CMK (cell line): ENCODE data around the gene JADE1.

Experiments used
- DNase-seq: peaks from one replicate; pipeline ENCODE4 v3.0.0-alpha.2; 2010; ENCODE audit warnings: low read depth

The JADE1 gene

DNA sequence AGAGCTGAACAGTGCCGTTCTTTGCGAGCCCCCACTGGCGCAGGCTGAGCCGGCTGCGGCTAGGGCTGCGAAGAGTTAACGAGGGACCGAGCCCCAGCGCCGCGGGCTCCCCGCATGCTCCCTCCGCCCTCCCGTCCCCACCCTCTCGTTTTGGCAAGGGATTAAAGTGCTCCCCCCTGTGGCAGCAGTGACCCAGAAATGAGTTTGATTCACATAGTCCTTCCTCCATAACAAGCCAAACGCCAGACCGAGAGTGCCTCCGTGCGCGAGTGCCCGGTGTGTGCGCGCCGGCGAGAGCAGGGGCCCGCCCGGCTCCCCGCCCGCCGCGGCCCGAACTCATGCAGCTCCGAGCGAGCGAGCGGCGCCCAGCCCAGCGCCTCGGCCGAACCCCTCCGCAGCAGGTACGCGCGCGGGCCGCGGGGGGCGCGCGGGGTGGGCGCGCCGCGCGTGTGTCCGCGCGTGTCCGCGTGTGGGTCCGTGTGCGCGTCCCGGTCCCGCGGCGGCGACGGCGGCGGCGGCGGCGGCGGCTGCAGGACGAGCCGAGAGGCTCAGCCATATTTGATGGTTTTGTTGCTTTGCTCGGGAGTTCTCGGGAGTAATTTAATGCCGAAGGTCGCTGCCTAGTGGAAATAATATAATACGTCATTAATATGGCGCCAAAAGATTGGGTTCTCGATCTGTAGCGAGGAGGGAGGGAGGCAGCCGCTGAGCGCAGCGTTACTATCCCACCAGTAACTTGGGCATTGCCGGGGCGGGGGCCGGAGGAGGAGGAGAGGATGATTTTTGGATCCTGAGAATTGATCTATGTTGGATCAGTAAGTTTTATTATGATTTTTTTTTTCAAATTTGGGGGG is at the start of gene JADE1:
Gene JADE1, plus strand, starts transcription at position 224 of the 854 bp plus-strand sequence. CDS start 22,059 bp downstream, outside the sequence.
- DNase-seq = peak; percentile 79

DNA sequence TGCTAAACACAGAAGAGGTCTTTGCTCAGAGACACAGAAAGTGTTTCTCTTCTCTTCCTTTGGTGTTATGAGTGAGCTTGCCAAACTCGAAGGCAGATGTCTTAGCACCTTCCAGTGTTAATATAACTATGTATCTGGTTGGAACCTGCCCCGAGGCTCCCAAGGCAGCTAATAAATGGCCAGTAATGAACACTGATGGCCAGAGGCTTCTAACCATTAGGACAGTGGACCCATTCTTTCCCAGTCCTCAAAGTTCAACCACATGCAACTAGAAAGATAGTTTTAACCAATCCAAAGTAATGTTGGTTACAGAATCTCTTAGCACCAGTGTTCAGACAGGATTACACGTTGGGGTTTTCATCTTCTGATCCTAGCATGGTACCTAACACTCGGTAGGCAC is 42.7 kb upstream of the JADE1 start:
- no peak for DNase-seq

DNA sequence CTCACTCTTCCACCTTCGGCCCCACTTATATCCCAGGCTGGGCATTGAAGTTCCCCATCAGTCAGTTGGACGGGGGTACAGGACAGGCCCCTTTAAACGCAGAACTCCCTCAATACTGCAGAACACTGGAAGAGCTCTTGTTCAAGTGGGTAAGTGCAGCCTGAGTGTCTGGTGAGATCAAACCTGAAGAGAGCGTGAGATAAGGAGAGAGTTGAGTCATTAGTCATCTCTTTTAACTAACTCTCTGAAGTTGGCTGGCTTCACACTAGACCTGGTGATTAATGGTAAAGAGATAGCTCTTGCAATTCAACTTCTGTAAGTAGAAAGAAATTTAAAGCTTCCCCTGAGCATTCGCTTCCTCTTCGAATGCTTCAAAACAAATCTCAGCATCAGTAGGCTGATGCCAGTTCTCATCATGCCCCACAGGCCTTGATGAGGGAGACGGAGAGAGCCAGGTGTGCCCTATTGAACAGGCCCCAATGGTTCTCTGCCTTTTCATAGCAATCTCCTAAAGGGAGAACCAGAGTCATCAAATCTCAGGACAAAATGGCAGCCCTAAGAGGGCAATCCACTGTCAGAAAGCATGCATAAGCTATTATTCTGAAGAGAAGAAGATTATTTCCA is 41.0 kb upstream of the JADE1 start:
- no peak for DNase-seq

DNA sequence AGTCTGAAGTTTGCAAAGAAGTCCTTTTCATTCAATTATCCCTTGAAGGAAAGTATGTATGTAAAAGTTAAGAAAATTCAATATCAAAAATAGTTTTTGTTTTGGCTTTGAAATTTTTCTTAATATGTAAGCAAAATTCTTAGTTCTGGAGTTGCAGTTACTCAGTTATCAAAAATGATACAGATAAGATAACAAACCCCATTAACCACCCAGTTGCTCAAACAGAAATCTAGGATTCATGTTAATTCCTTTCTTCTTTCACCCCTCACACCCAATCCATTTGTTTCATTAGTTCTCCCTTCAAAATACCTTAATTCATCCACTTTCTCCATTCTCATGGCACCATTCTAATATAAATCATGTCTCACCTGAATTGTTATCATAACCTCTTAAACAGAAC is 40.5 kb upstream of the JADE1 start:
- no peak for DNase-seq

DNA sequence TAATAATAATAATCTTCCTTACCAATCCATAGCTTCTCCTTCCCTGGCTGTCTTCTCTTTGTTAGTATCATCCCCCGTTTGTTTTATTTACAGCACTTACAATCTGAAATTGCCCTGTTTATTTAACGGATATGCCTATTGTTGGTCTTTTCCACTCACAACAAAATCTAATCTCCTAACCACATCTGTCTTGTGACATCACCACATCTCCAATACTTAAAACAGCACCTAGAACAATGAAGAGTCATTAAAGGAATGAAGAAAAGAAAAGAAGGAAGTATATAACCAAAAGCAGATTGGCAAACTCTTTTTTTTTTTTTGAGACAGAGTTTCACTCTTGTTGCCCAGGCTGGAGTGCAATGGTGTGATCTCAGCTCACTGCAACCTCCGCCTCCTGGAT is 38.7 kb upstream of the JADE1 start:
- DNase-seq = no peak

DNA sequence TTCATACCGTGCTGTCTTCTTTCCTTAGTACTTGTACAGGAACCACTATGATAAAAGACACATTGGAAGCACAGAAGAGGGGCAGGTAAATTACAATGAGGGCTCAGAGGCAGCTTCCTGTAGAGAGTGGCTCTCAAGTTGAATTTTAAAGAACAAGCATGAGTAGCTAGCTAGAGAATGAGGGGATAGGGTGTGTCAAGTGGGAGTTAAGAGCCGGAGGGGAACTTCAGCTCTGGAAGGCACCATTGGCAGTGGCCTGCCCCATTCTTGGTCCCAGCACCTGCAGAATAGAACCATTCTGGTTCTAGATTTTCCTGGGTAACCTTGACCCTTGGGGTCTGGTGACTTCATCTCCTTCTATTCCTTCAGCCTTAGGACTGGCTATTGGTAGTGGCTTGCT is 34.0 kb upstream of the JADE1 start:
- no peak for DNase-seq

DNA sequence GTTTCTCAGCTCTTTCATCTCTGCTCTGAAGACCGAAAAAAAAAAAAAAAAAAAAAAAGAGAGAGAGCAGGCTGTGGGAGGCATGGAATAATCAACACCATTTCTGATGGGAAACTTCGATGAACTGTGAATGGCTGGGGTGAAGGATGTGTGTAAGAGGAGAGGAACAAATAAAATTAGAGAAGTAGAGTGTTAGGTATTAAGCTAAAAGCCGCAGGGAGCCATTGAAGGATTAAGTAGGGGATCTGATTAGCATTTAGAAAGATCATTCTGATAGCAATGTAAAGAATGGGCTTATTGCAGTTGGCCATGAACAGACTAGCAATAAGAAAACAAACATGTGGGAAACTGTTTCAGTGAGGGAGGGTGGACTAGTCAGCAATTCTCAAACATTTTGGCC is 33.6 kb upstream of the JADE1 start:
- DNase-seq = no peak

DNA sequence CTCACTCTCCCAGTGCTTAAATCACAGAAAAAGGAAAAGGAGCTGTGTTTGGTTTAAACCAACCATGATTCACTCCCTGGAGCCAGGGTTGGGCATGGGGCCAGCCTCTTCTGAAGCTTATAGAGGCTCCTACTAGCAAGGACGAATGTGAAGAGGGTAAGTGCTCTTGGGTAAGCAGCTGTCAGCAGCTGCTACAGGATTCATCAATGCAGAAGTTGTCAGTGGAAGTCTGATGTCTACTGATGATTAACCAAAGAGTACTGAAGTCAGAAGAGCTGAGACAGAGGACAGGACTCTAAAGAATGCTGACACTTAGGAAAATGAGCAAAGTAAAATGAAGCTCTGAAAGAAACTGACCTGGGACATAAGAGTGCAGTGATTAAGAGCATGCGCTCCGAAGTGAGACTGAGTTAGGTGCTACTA is 32.7 kb upstream of the JADE1 start:
- DNase-seq = no peak

DNA sequence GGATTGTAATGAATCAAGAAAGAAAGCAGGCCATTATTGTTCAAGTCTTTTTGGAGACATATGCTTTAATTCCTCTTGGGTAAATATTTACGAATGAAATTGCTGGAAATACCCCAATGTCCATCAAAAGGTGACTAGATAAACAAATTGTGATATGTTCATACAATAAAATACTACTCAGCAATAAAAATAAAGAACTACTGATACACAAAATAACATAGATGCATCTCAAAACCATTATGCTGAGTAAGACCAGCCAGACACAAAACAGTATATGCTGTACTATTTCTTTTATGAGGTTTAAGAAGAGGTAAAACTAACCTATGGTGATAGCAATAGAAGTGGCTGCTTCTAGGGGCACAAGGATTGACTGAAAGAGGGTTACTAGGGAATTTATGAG is 28.8 kb upstream of the JADE1 start:
- no peak for DNase-seq

DNA sequence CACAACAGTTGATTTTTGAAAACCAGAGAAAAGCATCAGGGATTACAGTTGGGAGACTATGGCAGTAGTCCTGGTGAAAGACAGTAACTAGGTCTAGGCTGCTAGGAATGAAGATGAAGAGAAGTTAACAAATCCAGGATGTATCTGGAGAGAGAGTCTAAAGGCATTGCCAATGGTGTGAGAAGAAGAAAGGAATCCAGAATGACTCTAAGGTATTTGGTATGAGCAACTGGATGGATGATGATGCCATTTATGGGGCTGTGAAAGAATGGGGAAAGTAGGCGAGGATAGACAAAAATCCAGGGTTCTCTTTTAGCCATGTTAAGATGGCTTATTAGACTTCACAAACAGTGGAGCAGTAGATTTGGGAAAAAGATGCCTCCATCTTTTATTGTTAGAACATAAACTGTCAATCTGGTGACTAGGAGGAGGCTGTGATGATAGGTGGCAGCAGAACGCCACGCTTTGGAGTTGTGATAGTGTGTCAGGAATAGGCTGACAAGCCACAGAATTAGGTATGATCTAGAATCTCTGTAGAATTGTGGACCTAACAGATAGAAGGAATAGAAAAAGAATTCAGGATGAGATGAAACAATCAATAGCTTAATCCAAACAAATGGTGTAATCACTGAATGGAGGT is 27.3 kb upstream of the JADE1 start:
- DNase-seq = no peak

DNA sequence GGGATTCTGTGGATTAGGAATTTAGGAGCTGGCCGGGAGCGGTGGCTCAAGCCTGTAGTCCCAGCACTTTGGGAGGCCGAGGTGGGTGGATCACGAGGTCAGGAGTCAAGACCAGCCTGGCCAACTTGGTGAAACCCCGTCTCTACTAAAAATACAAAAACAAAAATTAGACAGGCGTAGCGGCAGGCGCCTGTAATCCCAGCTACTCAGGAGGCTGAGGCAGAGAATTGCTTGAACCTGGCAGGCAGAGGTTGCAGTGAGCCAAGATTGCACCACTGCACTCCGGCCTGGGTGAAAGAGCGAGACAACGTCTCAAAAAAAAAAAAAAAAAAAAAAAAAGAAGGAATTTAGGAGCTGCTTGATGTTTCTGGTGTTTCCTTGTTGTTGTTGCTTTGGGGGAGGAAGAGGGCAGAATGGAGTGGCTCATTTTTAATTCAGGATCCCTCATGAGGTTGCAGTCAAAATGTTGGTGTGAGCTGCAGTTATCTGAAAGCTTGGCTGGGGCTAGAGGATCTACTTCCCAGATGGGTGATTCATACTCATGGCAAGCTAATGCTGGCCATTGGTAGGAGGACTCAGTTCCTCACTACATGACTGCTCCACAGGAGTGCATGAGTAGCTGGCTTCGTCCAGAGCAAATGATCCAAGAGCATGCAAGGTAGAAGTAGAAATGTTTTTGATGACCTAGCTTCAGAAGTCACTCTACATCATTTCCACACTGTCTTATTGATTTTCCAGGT is 26.5 kb upstream of the JADE1 start:
- no peak for DNase-seq

DNA sequence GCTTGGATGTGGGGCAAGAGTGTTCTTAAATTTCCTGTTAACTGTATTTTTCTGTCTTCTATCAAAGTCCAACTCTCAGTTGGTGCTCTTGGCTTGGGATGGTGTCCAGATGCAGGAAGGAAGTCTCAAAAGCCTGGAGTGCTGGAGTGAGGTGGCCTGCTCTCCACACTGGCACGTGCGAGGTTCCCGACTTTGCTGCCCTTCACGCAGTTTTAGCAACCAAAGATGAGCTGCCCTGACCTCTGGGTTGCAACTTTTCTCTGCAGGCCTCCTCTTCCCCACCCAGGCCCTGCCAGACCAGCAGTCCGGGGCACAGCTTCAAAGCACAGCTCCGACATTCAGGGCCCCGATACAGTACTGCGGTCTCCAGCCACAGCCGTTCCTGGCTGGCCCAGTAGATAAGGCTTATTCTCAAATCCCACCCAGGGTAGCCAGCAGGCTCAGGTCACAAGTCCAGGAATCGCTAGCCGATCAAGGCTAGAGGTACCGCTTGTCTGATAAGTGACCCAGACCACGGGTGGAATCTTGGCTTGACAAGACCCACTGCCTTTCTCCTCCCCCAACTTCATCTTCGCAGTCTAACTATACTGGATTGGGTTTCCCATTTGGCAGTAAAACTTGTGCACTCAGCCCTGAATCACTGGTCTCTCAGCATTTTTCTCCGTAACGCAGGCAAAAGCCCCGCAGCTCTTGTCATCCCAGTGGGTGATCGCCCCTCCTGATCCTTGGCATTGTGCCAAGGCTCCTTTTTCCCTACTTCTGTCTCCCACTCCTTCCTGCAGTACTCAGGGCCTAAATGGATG is 21.8 kb upstream of the JADE1 start:
- DNase-seq = peak; percentile 74

DNA sequence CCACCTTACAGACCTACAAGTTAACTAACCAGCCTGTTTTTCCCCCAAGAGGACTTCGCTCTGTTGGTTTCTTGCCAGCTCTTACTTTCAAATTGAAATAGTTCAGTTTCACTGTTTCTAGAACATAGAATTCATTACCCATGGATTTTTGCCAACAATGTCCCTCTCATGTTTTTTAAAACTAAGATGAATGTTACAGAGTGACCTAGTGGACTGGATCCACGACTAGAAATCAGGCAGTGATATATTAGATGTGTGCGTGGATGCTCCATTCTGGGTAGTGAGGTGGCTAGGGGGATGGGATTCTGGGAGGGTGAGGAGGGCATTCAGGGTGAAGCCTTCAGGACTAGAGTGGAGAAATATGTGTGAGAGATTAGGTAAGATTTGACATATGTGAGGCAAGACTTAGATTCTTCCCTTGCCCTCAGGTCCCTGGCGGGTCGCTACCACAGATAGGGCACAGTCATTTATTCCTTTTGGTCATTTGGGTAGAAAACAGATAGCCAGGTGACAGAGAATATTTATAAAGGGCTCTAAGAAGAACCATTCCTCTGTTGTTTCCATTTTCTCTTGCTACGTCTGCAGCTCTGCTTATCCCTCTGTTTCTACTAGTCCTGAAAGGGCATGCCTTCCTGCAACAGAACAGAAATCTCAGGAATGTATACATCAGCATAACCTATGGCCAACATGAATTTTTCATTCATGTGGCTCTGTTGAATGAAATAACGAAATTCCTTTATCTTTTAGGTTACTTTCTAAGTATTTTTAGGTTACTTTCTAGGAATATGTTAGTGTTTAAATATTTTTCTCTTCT is 15.4 kb upstream of the JADE1 start:
- no peak for DNase-seq

DNA sequence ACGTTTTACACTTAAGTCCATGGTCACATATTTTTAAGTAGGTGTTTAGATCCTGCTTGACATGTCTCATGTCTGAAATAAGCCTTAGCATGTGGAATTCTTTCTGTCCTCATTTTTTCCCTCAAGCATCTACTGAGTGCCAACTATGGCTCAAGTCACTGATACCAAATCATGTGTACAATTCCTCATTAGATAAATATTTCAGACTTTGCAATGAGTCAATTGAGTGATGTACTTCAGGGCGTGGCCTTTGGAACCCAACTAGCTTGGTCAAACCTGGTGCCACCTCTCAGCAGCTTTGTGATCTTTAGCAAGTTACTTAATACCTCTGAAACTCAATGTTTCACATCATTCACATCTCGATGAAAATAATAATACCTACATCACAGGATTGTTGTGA is 12.6 kb upstream of the JADE1 start:
- no peak for DNase-seq

DNA sequence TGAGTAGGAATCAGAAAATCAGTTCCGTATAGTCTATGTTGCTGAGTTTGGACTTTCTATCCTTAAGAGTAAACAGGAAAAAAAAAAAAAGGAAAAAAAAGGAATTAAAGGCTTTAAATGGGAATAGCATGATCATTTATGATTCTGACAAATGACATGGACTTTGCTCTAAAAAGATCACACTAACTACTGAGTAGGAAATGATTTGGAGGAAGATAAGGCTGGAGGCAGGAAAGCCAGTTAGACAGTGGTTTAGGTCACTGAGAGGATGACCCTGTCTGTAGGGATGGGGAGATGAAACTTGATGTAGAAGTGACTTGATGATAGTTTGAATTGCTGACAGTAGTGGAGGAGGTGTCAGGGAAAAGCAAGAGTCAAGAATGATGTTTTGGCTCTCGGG is 9.2 kb upstream of the JADE1 start:
- DNase-seq = no peak

DNA sequence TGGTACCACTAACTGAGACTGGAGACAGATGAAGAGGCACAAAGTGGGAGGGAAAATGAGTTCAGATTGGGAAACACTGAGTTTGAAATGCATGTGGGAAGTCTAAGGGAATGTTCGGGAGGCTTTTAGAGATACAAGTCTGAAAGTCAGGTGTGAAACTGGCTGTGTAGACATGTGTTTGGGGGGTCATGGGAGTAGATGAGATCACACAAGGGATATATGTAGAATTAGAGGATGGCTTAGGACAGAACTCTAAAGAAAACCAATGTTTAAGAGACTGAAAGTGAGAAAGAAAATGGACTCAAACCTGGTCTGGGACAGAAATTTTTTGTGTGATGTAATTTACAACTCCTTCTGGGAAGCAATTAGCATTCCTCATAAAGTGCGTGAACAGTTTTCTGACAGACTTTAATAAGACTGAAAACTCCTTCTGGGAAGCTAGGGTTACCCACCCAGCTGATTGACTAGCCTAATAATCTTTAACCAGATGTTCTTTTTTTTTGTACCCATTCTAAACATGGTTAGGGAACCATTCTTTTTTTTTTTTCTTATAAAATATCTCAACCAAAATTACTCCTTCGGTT is 8.7 kb upstream of the JADE1 start:
- DNase-seq = no peak

DNA sequence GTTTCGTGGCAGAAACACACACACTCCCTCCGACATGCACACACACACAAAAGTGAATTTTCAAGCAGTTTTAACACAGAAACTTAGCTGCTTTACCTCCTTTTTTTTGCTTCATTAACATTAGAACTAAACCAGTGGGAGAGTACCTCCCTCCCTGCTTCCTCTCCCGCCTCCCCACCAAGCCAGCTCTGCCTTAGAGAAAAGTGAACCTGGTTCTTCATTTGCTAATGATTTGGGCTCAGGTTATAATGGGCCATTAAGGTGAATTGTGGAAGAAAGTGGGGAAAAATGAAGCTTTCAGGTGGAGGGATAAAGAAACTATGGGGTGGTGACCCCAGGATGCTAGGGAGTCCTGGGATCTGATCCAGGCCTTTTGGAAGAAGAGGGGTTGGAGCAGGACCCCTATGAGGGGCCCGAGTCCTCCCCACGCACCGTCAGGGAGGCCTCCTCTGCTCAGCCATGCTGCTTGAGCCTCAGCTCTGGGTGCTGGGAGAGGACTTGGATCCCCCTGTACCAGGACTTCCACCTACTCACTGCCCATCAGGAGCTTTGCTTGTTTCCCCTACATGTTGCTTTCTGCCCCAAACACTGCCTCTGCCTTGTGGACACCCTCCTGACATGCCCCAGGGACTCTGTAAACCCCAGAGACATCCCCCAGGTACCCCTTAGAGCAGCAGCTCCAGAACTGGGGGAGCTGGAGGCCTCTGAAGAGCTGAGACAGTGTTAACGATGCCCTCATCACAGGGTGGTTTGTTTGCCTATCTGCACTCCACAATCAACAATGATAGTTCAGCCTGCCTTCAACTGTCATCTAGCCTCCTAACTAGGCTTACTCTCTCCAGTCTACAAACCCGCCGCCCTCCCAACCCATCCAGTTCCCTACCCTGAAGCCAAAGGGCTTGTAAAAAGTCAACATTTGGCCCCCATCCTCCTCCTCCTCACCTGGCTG is 6.5 kb upstream of the JADE1 start:
- DNase-seq = no peak

DNA sequence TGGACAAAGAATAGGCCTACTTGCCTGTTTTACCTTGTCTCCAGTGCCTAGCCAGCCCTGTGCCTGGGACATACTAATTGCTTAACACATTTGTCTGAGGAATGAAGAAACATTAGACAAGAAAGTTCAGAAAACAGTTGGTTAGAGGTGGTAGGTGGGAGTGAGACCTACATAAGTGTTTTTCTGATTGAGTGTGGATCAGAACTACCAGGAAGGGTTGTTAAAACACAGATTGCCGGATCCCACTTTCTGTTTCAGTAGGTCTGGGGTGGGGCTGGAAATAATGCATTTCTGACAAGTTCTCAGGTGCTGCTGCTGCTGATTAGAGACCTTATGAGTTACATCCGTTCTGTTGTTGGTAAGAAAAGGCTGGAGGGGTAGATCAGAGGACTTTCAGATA is 5.7 kb upstream of the JADE1 start:
- no peak for DNase-seq

DNA sequence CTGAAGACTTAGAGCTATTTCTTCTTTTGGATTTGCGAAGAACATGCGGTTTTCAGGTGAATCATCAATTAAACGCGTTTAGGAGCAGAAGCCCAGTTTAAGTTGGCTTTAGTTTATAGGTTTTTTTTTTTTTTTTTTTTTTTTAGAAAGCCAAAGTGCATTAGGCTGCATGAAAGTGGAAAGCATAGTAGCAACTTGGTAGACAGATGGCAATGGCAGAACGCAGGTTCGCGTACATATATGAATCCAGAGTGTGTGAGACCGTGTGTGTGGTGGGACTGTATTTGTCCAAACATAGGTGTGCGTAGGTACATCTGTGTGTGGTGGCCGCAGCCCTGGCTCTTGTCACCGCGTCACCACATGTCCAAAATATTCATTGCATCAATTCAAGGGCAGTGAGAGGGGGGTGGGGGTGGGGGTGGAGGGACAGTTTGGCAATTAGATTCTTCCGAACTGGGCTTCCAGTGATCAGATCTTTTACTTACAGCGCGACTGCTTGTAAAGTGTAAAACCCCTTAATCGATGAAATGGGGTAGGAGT is 901 bp downstream of the JADE1 start:
- DNase-seq = peak; percentile 39
